NCI-H460 (cell line): ENCODE results near the gene MTSS2. TPM values are rescaled to one million over a fixed set of nuclear protein-coding genes. Genes with fewer than 3 reads are reported as not detected.

ENCODE experiments used
- DNase-seq: peaks from one replicate; pipeline ENCODE4 v3.0.0-alpha.2; 2016; ENCODE audit warnings: low read depth; ENCODE audit errors: extremely low read depth
- polyA plus RNA-seq: library from polyadenylated mRNA; depleted of rRNA; stranded (reverse); fragments of >200 nt; gene quantifications from 2 replicates; pipeline ENCODE4 v1.2.3, GENCODE V29; 2014; cell fraction: nucleus; rRNA removed
- total RNA-seq: library from RNA; depleted of rRNA; stranded (reverse); fragments of >200 nt; shearing (Covaris generic); gene quantifications from 2 replicates; pipeline ENCODE4 v1.2.3, GENCODE V29; 2014; rRNA removed

MTSS2 gene, protein sequence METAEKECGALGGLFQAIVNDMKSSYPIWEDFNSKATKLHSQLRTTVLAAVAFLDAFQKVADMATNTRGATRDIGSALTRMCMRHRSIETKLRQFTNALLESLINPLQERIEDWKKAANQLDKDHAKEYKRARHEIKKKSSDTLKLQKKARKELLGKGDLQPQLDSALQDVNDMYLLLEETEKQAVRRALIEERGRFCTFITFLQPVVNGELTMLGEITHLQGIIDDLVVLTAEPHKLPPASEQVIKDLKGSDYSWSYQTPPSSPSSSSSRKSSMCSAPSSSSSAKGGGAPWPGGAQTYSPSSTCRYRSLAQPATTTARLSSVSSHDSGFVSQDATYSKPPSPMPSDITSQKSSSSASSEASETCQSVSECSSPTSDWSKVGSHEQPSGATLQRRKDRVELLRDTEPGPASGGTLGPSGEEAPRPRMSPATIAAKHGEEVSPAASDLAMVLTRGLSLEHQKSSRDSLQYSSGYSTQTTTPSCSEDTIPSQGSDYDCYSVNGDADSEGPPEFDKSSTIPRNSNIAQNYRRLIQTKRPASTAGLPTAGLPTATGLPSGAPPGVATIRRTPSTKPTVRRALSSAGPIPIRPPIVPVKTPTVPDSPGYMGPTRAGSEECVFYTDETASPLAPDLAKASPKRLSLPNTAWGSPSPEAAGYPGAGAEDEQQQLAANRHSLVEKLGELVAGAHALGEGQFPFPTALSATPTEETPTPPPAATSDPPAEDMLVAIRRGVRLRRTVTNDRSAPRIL
- total RNA-seq, result 9.2 and 15.8 TPM in 2 replicates
- polyA plus RNA-seq, result 17.0 and 22.1 TPM in 2 replicates

GRCh38 chr16:70685938-70686375 is at the start of gene MTSS2:
Gene MTSS2 (minus strand): TSS chr16:70686053. CDS start chr16:70685791, 262 bp downstream.
- peak; percentile 50 for DNase-seq

GRCh38 chr16:70735141-70735979 is 49.5 kb upstream of the MTSS2 start:
- no peak for DNase-seq

GRCh38 chr16:70734522-70735095 is 48.8 kb upstream of the MTSS2 start:
- no peak for DNase-seq

DNA sequence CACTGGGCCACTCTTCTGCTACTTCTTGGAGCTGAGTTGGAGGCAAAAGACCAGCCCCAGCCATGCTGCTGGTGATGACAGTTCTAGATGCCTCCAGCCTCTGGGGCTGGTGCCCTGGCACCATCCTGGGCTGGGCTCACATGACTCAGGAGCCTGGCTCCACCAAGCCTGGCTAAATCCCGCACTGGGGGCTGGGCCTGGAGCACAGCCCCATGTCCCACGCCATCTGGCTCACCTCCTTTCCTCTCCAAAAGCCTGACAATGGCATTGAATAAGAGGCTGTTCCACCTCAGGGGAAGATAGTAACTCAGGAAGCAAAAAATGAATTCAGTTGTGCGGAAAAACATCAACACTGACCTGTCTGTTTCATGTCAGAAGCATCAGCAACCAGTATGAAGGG is 45.1 kb upstream of the MTSS2 start:
- no peak for DNase-seq

GRCh38 chr16:70730031-70730430 is 44.2 kb upstream of the MTSS2 start:
- DNase-seq, result no peak

GRCh38 chr16:70729292-70729691 is 43.4 kb upstream of the MTSS2 start:
- no peak for DNase-seq

GRCh38 chr16:70728150-70728549 is 42.3 kb upstream of the MTSS2 start:
- DNase-seq, result no peak

DNA sequence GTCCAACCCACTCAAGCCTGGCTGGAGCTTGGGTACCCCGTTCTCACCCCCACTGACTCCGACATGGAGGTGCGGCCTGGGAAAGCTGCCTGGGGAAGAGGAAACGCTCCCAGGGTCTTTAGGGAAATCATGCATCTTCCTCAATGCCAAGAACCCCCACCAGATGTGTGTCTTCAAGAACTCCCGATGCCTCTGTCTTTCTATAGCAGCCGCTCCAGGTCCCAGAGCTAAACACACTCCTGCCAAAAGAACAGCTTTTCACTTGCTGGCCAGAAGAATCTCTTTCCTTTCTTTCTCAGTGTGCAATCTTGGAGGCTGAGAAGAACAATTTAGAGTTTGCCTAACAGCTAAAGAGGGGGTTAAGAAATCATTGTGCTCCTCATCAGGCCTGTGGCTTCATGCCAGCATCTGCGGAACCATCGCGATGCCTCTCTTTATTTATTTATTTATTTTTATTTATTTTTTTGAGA is 41.1 kb upstream of the MTSS2 start:
- DNase-seq, result no peak

GRCh38 chr16:70725912-70726828 is 40.3 kb upstream of the MTSS2 start:
- DNase-seq, result no peak

- DNase-seq, result no peak
Measured at GRCh38 chr16:70725024-70725911, 39.4 kb upstream of the MTSS2 start.

DNA sequence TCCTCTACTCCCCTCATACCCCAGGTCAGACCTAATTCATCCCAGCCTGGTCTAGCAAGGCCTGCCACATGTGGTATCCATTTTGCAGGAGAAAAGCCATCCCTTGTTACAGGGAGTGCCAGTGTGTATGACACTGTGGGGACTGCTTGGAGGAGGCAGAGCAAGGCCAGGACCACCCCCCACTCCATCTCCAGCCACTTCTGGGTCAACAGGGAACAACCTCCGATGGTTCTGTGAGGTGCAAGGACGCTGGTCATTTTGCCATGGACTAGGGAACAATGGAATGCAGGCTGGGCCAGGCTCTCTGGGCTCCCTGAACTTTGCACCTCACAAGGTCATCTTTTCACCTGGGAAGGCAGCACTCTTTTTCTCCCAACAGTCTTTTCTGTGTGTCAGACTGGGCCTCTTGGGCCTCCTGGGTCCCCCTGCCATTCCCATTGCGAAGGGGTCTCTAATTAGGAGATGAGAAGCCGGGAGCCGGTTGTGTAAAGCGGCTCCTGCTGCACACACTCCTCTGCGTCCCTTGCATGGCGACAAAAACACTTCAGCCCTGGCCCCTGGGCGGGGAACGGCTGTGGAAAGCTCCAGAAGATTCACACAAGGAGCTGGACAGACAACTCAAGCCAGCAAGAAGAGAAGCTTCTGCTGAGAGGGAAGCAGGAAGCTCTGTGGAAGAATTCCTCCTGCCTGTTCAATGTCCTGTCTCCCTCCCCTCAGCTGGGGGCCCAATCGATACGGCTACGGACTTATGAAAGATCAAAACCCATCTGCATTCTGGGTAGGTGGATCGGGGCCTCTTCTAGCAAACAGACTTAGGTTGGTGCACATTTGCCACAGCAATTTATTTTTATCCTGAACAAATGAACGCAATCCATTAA is 38.5 kb upstream of the MTSS2 start:
- no peak for DNase-seq

DNA sequence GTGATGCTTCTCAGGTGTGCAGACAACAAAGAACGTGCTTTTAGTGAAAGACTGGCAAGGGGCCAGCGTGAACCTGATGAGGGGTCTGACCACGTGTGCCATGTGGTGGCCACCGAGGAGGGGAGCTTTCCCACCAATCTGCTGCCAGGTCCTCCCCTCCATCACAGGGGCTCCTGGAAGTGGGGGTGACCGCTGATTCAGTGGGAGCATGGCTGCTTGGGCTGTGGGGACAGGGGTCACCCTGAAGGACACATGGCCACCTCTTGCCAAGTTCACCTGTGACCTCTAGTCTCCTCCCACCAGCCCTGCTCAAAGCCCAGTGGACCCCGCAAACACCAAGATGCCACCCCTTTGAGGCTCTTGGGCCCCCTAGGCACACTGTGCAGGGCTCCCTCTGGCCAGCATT is 37.9 kb upstream of the MTSS2 start:
- no peak for DNase-seq

GRCh38 chr16:70721202-70721963 is 35.5 kb upstream of the MTSS2 start:
- DNase-seq, result no peak

DNA sequence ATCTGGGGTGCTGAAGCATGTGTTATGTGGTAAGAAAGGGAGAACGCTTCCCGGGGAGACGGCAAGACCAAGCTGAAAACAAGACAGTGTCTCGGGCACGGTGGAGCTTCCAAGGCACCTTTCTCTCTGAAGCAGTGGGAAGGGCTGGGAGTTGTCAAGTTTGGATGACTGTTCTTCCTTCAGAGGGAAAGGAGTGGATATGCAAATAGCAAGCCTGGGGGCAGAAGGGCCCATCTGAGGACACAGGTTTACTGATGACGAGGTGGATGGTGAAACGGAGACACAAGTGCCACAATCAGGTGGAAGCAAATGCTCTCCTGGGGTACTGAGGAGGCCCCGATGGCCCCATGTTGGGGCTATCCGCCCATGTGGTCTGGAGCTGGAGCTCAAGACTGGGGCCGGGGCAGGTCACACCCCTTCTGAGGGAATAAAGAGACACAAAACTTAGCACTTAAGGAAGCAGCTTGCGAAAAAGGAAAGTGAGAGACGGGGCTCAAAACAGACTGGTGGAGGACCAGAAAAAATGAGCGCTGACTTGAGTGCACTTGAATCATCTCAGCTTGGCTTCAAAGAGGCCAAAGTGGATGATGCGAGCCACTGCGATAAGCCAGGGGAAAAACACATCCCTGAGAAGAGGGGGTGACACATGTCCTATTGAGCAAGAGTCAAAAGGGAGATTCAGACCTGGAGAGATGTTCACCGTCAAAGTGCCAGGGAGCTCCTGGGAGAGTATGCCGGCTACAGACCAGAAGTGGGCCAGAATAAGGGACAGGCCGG is 34.8 kb upstream of the MTSS2 start:
- DNase-seq, result no peak

GRCh38 chr16:70717065-70717464 is 31.2 kb upstream of the MTSS2 start:
- DNase-seq, result no peak

DNA sequence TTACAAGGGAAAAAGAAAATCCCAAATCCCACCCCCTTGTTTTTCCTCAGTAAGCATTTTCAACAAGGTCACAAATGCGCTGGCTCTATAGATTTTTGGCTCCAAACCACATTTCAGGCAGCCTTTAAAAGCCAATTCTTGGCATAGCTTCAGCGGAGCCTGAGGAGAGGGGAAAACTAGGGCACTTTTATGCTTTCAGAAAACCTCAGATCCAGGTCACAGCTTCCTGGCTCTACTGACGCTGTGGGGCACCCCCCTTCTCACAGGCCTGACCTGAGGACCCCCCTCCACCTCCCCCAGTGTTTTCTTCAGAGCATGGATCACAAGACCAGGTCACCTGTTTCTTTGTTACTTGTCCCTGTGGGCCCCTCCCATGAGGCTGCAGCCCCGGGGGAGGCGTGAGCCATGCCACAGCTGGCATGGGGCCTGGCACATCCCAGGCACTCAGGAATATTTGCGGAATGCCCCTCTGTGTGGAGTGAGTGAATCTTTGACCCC is 30.1 kb upstream of the MTSS2 start:
- no peak for DNase-seq
